Heart left ventricle (tissue), 13 donors: ENCODE measurements around the gene SEC14L1.

ENCODE experiments used
- POLR2A ChIP-seq, 2 donors: fragments of 450-650 bp; IDR thresholded peaks; one replicate each; pipeline ENCODE4 v1.6.1; 2017; ENCODE audit warnings: antibody characterized with exemption in 2 of 2, mild to moderate bottlenecking in 2 of 2, moderate library complexity in 2 of 2
- TF ChIP-seq, protein P1 (sequence below), 12 donors: fragments of 200-600 bp; sonication (generic) in 4 of 12; IDR thresholded peaks; one replicate each; pipeline versions ENCODE4 v1.5.0 to v1.8.0; 2018 to 2022; ENCODE audit warnings: antibody characterized with exemption in 12 of 12, mild to moderate bottlenecking in 5 of 12
- donor health status: ischemic (EF 13 %, LVEDD 7.1; RV severe dilation, severe dysfunction).
- donor health status: DM: no; HTN: yes; CAD: no.
- donor health status: DM: no; HTN: no; CAD: no.
- donor health status: ischemic (EF 25% LVEDD 6.9; RV normal size, moderate dysfunction).
- donor health status: ischemic (EF 25% LVEDD 5.7; RV mildly dilated, moderate dysfunction).
- donor health status: ischemic (EF 35%, LVEDD 5.7; RV mildly dilated, moderate dysfunction).
- donor health status: nonischemic (EF 11% LVEDD 7.7; RV severe dilation, severe dysfunction).
- donor health status: DM: yes; HTN: yes; CAD: no.
- donor health status: PGD.
- donor health status: ischemic (EF 29% LVEDD 5.4; RV normal size, mild dysfunction).
- donor health status: nonischemic (EF 23%, LVEDD 6.1; RV moderate dilation, normal function).

DNA sequence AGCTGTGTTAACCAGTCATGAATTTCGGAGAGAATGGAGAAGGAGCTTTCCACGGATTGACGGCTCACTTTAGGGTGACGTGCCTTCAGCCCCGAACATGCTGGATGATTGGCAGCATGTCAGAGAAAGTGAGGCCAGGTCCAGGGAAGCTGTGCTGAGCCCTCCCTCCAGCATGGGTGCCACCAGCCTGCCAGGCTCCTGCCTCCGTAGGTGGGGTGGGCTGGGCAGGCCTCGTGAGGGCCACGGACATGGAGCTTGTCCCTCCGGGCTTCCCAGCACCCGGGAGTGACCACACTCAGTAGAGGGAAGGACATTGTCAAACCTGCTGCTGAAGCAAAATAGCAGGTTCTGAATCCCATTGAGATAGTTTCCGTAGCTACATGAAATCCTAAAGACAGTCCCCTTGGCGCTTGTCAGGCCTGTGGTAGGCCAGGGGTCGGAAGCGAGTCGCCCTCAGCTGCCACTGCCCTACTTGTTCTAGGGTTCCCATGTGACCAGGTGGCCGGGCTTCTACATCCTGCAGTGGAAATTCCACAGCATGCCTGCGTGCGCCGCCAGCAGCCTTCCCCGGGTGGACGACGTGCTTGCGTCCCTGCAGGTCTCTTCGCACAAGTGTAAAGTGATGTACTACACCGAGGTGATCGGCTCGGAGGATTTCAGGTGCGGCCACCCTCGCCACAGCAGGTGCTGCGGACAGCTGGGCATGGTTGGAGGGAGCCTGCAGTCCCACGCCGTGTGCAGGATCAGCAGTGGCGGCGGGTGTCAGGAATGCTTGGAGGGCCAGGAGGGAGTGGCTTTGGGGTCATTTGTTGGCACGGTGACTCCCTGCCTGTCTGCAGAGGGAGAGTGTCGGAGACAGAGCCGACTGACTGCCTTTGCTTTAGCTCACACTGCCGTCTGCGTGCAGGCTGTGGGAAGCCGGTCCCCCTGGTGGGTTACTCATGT lies 72.3 kb downstream of the SEC14L1 start:
- TF ChIP-seq POLR2A (IDR thresholded peaks at IDR 0.05), result no peak
- TF ChIP-seq, protein P1, sequence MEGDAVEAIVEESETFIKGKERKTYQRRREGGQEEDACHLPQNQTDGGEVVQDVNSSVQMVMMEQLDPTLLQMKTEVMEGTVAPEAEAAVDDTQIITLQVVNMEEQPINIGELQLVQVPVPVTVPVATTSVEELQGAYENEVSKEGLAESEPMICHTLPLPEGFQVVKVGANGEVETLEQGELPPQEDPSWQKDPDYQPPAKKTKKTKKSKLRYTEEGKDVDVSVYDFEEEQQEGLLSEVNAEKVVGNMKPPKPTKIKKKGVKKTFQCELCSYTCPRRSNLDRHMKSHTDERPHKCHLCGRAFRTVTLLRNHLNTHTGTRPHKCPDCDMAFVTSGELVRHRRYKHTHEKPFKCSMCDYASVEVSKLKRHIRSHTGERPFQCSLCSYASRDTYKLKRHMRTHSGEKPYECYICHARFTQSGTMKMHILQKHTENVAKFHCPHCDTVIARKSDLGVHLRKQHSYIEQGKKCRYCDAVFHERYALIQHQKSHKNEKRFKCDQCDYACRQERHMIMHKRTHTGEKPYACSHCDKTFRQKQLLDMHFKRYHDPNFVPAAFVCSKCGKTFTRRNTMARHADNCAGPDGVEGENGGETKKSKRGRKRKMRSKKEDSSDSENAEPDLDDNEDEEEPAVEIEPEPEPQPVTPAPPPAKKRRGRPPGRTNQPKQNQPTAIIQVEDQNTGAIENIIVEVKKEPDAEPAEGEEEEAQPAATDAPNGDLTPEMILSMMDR (IDR thresholded peaks at IDR 0.05), result no peak
